HG03558 (cell line): ENCODE data around the gene TFDP3.

Experiments
- ATAC-seq: cut with Tn5 transposase; IDR thresholded peaks from one replicate; pipeline ENCODE4 v1.9.1; 2021; ENCODE audit warnings: moderate number of reproducible peaks; ENCODE audit not compliant: unreplicated experiment; ENCODE audit errors: extremely low read depth

Gene TFDP3

GRCh38 chrX:133189195-133189594, 29.0 kb downstream of the TFDP3 start:
- no peak for ATAC-seq

- ATAC-seq: no peak
Measured at GRCh38 chrX:133188631-133189030, 29.5 kb downstream of the TFDP3 start.

GRCh38 chrX:133185938-133186337, 32.2 kb downstream of the TFDP3 start:
- no peak for ATAC-seq

GRCh38 chrX:133185119-133185518, 33.0 kb downstream of the TFDP3 start:
- ATAC-seq: no peak

- ATAC-seq: no peak
Measured at GRCh38 chrX:133183806-133184205, 34.3 kb downstream of the TFDP3 start.

- no peak for ATAC-seq
Measured at GRCh38 chrX:133179500-133179899, 38.7 kb downstream of the TFDP3 start.

GRCh38 chrX:133177202-133177601, 41.0 kb downstream of the TFDP3 start:
- no peak for ATAC-seq

- no peak for ATAC-seq
Measured at GRCh38 chrX:133175605-133176004, 42.5 kb downstream of the TFDP3 start.

- no peak for ATAC-seq
Measured at GRCh38 chrX:133175162-133175561, 43.0 kb downstream of the TFDP3 start.

GRCh38 chrX:133171962-133172708, 46.0 kb downstream of the TFDP3 start:
- ATAC-seq: no peak
